HepG2 (cell line): ENCODE data around the gene SETD1A. TPM values are rescaled to one million over a fixed set of nuclear protein-coding genes. Genes with fewer than 3 reads are reported as not detected.

ENCODE experiments used
- BHLHE40 ChIP-seq: IDR thresholded peaks from 2 replicates; pipeline ENCODE4 v1.6.1; 2011; ENCODE audit warnings: low read length, improper control_type of control experiment
- FIP1L1 ChIP-seq: fragments of 200-400 bp; formaldehyde crosslinking; IDR thresholded peaks from 2 replicates; pipeline ENCODE4 v1.6.1; 2018; ENCODE audit warnings: low read depth, mild to moderate bottlenecking, low read length, moderate library complexity, borderline replicate concordance; ENCODE audit not compliant: insufficient read depth
- GABPB1 ChIP-seq: IDR thresholded peaks from 2 replicates; pipeline ENCODE4 v1.6.1; 2016; ENCODE audit warnings: mild to moderate bottlenecking, missing genetic modification reagents, moderate library complexity, missing compliant biosample characterization
- KDM5A ChIP-seq: fragments of 200-600 bp; sonication (generic); IDR thresholded peaks from 2 replicates; pipeline ENCODE4 v1.7.0; 2018; ENCODE audit warnings: antibody characterized with exemption, mild to moderate bottlenecking, low read length, borderline replicate concordance
- PHF8 ChIP-seq: sonication (generic); formaldehyde crosslinking; IDR thresholded peaks from 2 replicates; pipeline ENCODE4 v1.5.0; 2020; ENCODE audit warnings: missing genetic modification reagents
- RFXAP ChIP-seq: sonication (generic); formaldehyde crosslinking; IDR thresholded peaks from 2 replicates; pipeline ENCODE4 v1.4.0; 2020; ENCODE audit warnings: missing genetic modification reagents, borderline replicate concordance
- SMAD1 ChIP-seq: sonication (generic); formaldehyde crosslinking; IDR thresholded peaks from 2 replicates; pipeline ENCODE4 v1.4.0; 2020; ENCODE audit warnings: missing genetic modification reagents, low read depth, mild to moderate bottlenecking, borderline replicate concordance
- SNAPC2 ChIP-seq: sonication (generic); formaldehyde crosslinking; IDR thresholded peaks from 2 replicates; pipeline ENCODE4 v1.8.1; 2022; ENCODE audit warnings: mild to moderate bottlenecking, missing genetic modification reagents
- TCF12 ChIP-seq, 2 experiments: fragments of 450-650 bp in 1 of 2; sonication (generic) in 1 of 2; formaldehyde crosslinking in 1 of 2; IDR thresholded peaks; 2 replicates each; pipeline versions ENCODE4 v1.6.1 to v1.8.0; 2017 to 2022; ENCODE audit warnings: antibody characterized with exemption in 1 of 2, mild to moderate bottlenecking in 1 of 2, missing genetic modification reagents in 1 of 2, moderate library complexity in 1 of 2
- TGIF2 ChIP-seq: IDR thresholded peaks from 2 replicates; pipeline ENCODE4 v1.6.1; 2016; ENCODE audit warnings: control low read depth, missing compliant biosample characterization
- ZFYVE20 ChIP-seq: sonication (generic); formaldehyde crosslinking; IDR thresholded peaks from 2 replicates; pipeline ENCODE4 v1.8.0; 2023; ENCODE audit warnings: low read depth, mild to moderate bottlenecking, moderate library complexity, missing genetic modification reagents, borderline replicate concordance
- ZKSCAN5 ChIP-seq: sonication (generic); formaldehyde crosslinking; IDR thresholded peaks from 2 replicates; pipeline ENCODE4 v1.5.1; 2020; ENCODE audit warnings: mild to moderate bottlenecking, missing genetic modification reagents
- ZNF326 ChIP-seq: sonication (generic); formaldehyde crosslinking; IDR thresholded peaks from 2 replicates; pipeline ENCODE4 v1.4.0; 2020; ENCODE audit warnings: missing genetic modification reagents, borderline replicate concordance
- ZNF362 ChIP-seq: sonication (generic); formaldehyde crosslinking; IDR thresholded peaks from 2 replicates; pipeline ENCODE4 v1.4.0; 2020; ENCODE audit warnings: missing genetic modification reagents, mild to moderate bottlenecking, borderline replicate concordance
- ZNF543 ChIP-seq: sonication (generic); formaldehyde crosslinking; IDR thresholded peaks from 2 replicates; pipeline ENCODE4 v1.4.0; 2020; ENCODE audit warnings: mild to moderate bottlenecking, missing genetic modification reagents
- ZNF670 ChIP-seq: sonication (generic); formaldehyde crosslinking; IDR thresholded peaks from 2 replicates; pipeline ENCODE4 v1.8.0; 2022; ENCODE audit warnings: mild to moderate bottlenecking, missing genetic modification reagents, borderline replicate concordance
- ZNF678 ChIP-seq: sonication (generic); formaldehyde crosslinking; IDR thresholded peaks from 2 replicates; pipeline ENCODE4 v1.4.0; 2020; ENCODE audit warnings: mild to moderate bottlenecking, missing genetic modification reagents
- ZNF740 ChIP-seq: sonication (generic); formaldehyde crosslinking; IDR thresholded peaks from 2 replicates; pipeline ENCODE4 v1.4.0; 2020; ENCODE audit warnings: missing genetic modification reagents
- polyA plus RNA-seq, 8 experiments: library from polyadenylated mRNA; depleted of rRNA in 3 of 8; stranded (reverse) in 7 of 8; unstranded in 1 of 8; fragments of >200 nt; fragmentation: Illumina TruSeq in 4 of 8; extraction: Trizol in 4 of 8; gene quantifications; 2 replicates each; pipeline versions ENCODE4 v1.2.1 to v1.2.3, GENCODE V29; 2011 to 2016; ENCODE audit warnings: low read depth in 4 of 8, missing spikeins in 1 of 8, mixed read lengths in 1 of 8; ENCODE audit not compliant: insufficient read depth in 1 of 8
- total RNA-seq, 5 experiments: library from RNA; depleted of rRNA; stranded (reverse); fragments of >200 nt; fragmentation: Illumina TruSeq; extraction: Trizol; gene quantifications; 2 replicates each; pipeline ENCODE4 v1.2.3, GENCODE V29; 2016; ENCODE audit warnings: low read depth in 1 of 5
- TF ChIP-seq, protein P1 (sequence below): sonication (generic); formaldehyde crosslinking; IDR thresholded peaks from 2 replicates; pipeline ENCODE4 v1.4.0; 2020; ENCODE audit warnings: missing genetic modification reagents
- TF ChIP-seq, protein P2 (sequence below): sonication (generic); formaldehyde crosslinking; conservative IDR thresholded peaks from 2 replicates; pipeline ENCODE4 v1.4.0; 2020; ENCODE audit warnings: mild to moderate bottlenecking, missing genetic modification reagents, moderate library complexity
- TF ChIP-seq, protein P3 (sequence below): sonication (generic); formaldehyde crosslinking; IDR thresholded peaks from 2 replicates; pipeline ENCODE4 v1.8.0; 2022; ENCODE audit warnings: missing genetic modification reagents, low read depth, mild to moderate bottlenecking, borderline replicate concordance

Gene SETD1A
- total and polyA plus RNA-seq, 2 of the 13 experiments (the other 11 are each of a cell fraction or from before 2014, with no cell fraction given), result 3.8 to 5.6 TPM

DNA sequence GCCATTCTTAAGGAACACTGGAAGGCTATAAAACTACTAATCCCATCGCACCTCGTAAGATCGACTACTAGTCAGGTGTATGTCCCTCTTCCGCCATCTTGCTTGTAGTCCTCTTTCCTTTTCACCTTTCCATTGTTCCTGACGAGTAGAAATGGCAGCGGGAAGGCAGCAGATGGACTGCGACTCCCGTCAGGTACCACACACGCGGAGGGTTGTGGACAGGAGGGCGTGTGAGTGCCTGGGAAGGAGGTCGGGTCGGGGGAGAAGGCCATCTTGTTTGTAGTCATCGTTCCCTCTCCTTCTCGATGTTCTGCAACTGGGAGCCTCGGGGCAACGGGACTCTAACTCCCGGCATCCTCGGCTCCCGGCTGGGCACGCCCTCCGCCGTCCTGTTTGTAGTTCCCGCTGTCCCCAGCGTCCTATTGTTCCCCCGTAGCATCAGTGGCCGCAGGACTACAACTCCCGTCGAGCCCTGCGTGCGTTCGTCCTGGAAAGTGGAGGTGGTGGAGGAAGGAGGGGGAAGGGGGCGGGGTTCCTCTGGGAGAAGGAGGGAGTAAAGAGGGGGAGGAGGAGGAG is 34.5 kb upstream of the SETD1A start (continued):
- no peak for TF ChIP-seq ZNF362 (CRISPR knock-in tag)
- TF ChIP-seq ZKSCAN5, result no peak
- TF ChIP-seq ZNF543, result no peak
- TF ChIP-seq KDM5A, result peak; percentile 88
- TF ChIP-seq ZNF740, result peak; percentile 93
- no peak for TF ChIP-seq FIP1L1
- peak; percentile 71 for TF ChIP-seq TGIF2 (CRISPR knock-in tag)
- no peak for TF ChIP-seq TCF12 (IDR thresholded peaks at IDR 0.05)
- no peak for TF ChIP-seq TCF12 (CRISPR knock-in tag; IDR thresholded peaks at IDR 0.05)
- TF ChIP-seq SNAPC2 (CRISPR knock-in tag), result no peak; the same call in 1 of the 2 replicates
- no peak; the same call in 1 of the 2 replicates for TF ChIP-seq ZNF670 (CRISPR knock-in tag)
- 0 out of 2 replicates have a peak, but pooled peaks have one; percentile 81 for TF ChIP-seq RFXAP (CRISPR knock-in tag)
- TF ChIP-seq ZNF678, result no peak
- TF ChIP-seq BHLHE40, result no peak
- TF ChIP-seq PHF8 (CRISPR knock-in tag), result peak; percentile 77; the same call in 1 of the 2 replicates
- no peak for TF ChIP-seq SMAD1 (CRISPR knock-in tag)
- TF ChIP-seq, protein P1, sequence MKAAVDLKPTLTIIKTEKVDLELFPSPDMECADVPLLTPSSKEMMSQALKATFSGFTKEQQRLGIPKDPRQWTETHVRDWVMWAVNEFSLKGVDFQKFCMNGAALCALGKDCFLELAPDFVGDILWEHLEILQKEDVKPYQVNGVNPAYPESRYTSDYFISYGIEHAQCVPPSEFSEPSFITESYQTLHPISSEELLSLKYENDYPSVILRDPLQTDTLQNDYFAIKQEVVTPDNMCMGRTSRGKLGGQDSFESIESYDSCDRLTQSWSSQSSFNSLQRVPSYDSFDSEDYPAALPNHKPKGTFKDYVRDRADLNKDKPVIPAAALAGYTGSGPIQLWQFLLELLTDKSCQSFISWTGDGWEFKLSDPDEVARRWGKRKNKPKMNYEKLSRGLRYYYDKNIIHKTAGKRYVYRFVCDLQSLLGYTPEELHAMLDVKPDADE, result no peak
- TF ChIP-seq, protein P2, sequence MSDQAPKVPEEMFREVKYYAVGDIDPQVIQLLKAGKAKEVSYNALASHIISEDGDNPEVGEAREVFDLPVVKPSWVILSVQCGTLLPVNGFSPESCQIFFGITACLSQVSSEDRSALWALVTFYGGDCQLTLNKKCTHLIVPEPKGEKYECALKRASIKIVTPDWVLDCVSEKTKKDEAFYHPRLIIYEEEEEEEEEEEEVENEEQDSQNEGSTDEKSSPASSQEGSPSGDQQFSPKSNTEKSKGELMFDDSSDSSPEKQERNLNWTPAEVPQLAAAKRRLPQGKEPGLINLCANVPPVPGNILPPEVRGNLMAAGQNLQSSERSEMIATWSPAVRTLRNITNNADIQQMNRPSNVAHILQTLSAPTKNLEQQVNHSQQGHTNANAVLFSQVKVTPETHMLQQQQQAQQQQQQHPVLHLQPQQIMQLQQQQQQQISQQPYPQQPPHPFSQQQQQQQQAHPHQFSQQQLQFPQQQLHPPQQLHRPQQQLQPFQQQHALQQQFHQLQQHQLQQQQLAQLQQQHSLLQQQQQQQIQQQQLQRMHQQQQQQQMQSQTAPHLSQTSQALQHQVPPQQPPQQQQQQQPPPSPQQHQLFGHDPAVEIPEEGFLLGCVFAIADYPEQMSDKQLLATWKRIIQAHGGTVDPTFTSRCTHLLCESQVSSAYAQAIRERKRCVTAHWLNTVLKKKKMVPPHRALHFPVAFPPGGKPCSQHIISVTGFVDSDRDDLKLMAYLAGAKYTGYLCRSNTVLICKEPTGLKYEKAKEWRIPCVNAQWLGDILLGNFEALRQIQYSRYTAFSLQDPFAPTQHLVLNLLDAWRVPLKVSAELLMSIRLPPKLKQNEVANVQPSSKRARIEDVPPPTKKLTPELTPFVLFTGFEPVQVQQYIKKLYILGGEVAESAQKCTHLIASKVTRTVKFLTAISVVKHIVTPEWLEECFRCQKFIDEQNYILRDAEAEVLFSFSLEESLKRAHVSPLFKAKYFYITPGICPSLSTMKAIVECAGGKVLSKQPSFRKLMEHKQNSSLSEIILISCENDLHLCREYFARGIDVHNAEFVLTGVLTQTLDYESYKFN (CRISPR knock-in tag), result no peak
- TF ChIP-seq ZFYVE20, result no peak
- TF ChIP-seq GABPB1, result peak; percentile 47; the same call in 1 of the 2 replicates
- TF ChIP-seq, protein P3, sequence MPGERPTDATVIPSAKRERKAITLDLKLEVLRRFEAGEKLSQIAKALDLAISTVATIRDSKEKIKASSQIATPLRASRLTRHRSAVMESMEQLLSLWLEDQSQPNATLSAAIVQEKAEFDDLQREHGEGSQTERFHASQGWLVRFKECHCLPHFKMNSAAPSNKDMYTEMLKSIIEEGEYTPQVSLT (CRISPR knock-in tag), result no peak
- TF ChIP-seq ZNF326, result no peak
